IMR-90 (cell line): Measurements from ENCODE around the gene DNAAF3. TPM values are rescaled to one million over a fixed set of nuclear protein-coding genes. Genes with fewer than 3 reads are reported as not detected.

ENCODE experiments used
- ATAC-seq: fragments of 200-7000 bp; cut with Tn5 transposase; 2 replicates; pipeline ENCODE4 v1.9.1; 2020; ENCODE audit warnings: low read depth, mild to moderate bottlenecking, moderate library complexity
- BruUV-seq: library from RNA; stranded (reverse); fragments of 400-500 nt; replicated peaks from 2 replicates; lab custom pipeline; 2021; lab: Mats Ljungman, UMichigan
- CTCF ChIA-PET: fragments of 300-600 bp; formaldehyde crosslinking; extraction: SDS; loops from one replicate; lab custom pipeline; 2021; ENCODE audit warnings: antibody characterized with exemption; lab: Yijun Ruan, JAX
- POLR2A ChIA-PET: fragments of 300-600 bp; sonication (Branson Sonifier 250); formaldehyde crosslinking; loops from one replicate; lab custom pipeline; 2022; ENCODE audit warnings: antibody characterized with exemption; ENCODE audit not compliant: unreplicated experiment; lab: Charles Lee
- DNase-seq: peaks from one replicate; pipeline ENCODE4 v3.0.0; 2013
- H2AFZ ChIP-seq: replicated peaks from 2 replicates; pipeline ENCODE3; 2013; ENCODE audit warnings: low read length, mild to moderate bottlenecking; ENCODE audit not compliant: poor library complexity
- H2AK5ac ChIP-seq: 2 replicates; pipeline ENCODE4 v1.6.1; 2013; ENCODE audit warnings: low read depth, low read length, inconsistent platforms
- H2AK9ac ChIP-seq: replicated peaks from 2 replicates; pipeline ENCODE3; 2013; ENCODE audit warnings: mild to moderate bottlenecking, low read depth, low read length, moderate library complexity; ENCODE audit not compliant: poor library complexity
- H2BK120ac ChIP-seq: 2 replicates; pipeline ENCODE4 v1.6.1; 2013; ENCODE audit warnings: low read depth, low read length, inconsistent platforms
- H2BK15ac ChIP-seq: 3 replicates; pipeline ENCODE4 v1.6.1; 2013; ENCODE audit warnings: low read depth, low read length, inconsistent platforms
- H2BK20ac ChIP-seq: 2 replicates; pipeline ENCODE4 v1.6.1; 2013; ENCODE audit warnings: low read depth, mild to moderate bottlenecking, inconsistent platforms, low read length, moderate library complexity
- H2BK5ac ChIP-seq: 2 replicates; pipeline ENCODE4 v1.6.1; 2013; ENCODE audit warnings: mild to moderate bottlenecking, low read depth, low read length, inconsistent platforms; ENCODE audit not compliant: poor library complexity, severe bottlenecking
- H3K14ac ChIP-seq: replicated peaks from 2 replicates; pipeline ENCODE4 v1.6.1; 2013; ENCODE audit warnings: low read depth, low read length, inconsistent platforms
- H3K18ac ChIP-seq: 2 replicates; pipeline ENCODE4 v1.6.1; 2013; ENCODE audit warnings: low read depth, low read length, control low read depth
- H3K23ac ChIP-seq: 2 replicates; pipeline ENCODE4 v1.6.1; 2013; ENCODE audit warnings: low read depth, low read length, inconsistent platforms
- H3K27ac ChIP-seq: 2 replicates; pipeline ENCODE4 v1.5.1; 2013; ENCODE audit warnings: mild to moderate bottlenecking, control low read depth, low read length; ENCODE audit not compliant: insufficient read depth
- H3K27me3 ChIP-seq: 2 replicates; pipeline ENCODE4 v1.6.1; 2013; ENCODE audit warnings: low read length; ENCODE audit not compliant: control insufficient read depth, insufficient read depth
- H3K36me3 ChIP-seq: 2 replicates; pipeline ENCODE4 v1.6.1; 2013; ENCODE audit warnings: low read length, mixed read lengths; ENCODE audit not compliant: control insufficient read depth, insufficient read depth
- H3K4ac ChIP-seq: 2 replicates; pipeline ENCODE4 v1.6.1; 2013; ENCODE audit warnings: low read depth, low read length, inconsistent platforms
- H3K4me1 ChIP-seq: 2 replicates; pipeline ENCODE4 v1.6.1; 2013; ENCODE audit warnings: low read length, mixed read lengths; ENCODE audit not compliant: control insufficient read depth, insufficient read depth
- H3K4me2 ChIP-seq: 2 replicates; pipeline ENCODE4 v1.6.1; 2013; ENCODE audit warnings: low read depth, mild to moderate bottlenecking, control low read depth, low read length, moderate library complexity
- H3K4me3 ChIP-seq: 2 replicates; pipeline ENCODE4 v1.5.1; 2013; ENCODE audit warnings: low read depth, mild to moderate bottlenecking, control low read depth, low read length, moderate library complexity; ENCODE audit not compliant: insufficient read depth
- H3K56ac ChIP-seq: 2 replicates; pipeline ENCODE4 v1.6.1; 2013; ENCODE audit warnings: low read length, inconsistent platforms; ENCODE audit not compliant: insufficient read depth; ENCODE audit errors: extremely low read depth
- H3K79me1 ChIP-seq, 2 experiments: 2 replicates each; pipeline ENCODE4 v1.6.1; 2013; ENCODE audit warnings: low read length in 2 of 2, inconsistent platforms in 1 of 2, low read depth in 1 of 2
- H3K9ac ChIP-seq: 2 replicates; pipeline ENCODE4 v1.6.1; 2013; ENCODE audit warnings: low read depth, low read length, control low read depth
- H3K9me1 ChIP-seq: 2 replicates; pipeline ENCODE4 v1.6.1; 2013; ENCODE audit warnings: low read length, inconsistent platforms; ENCODE audit not compliant: insufficient read depth
- H3K9me3 ChIP-seq: 2 replicates; pipeline ENCODE4 v1.6.1; 2013; ENCODE audit warnings: low read length; ENCODE audit not compliant: control insufficient read depth, insufficient read depth
- H4K20me1 ChIP-seq: 2 replicates; pipeline ENCODE4 v1.6.1; 2013; ENCODE audit warnings: low read length, inconsistent platforms; ENCODE audit not compliant: insufficient read depth
- H4K5ac ChIP-seq: 2 replicates; pipeline ENCODE4 v1.6.1; 2013; ENCODE audit warnings: mild to moderate bottlenecking, low read depth, low read length, control low read depth
- H4K8ac ChIP-seq, 2 experiments: 2 replicates each; pipeline ENCODE4 v1.6.1; 2013; ENCODE audit warnings: low read depth in 2 of 2, low read length in 2 of 2, control low read depth in 1 of 2, inconsistent platforms in 1 of 2
- H4K91ac ChIP-seq: 2 replicates; pipeline ENCODE4 v1.6.1; 2013; ENCODE audit warnings: low read depth, low read length, inconsistent platforms; ENCODE audit not compliant: insufficient read depth
- FOS ChIP-seq: fragments of 150-350 bp; IDR thresholded peaks from 2 replicates; pipeline ENCODE4 v1.6.1; 2016; ENCODE audit warnings: low read depth, low read length
- POLR2A ChIP-seq: IDR thresholded peaks from 2 replicates; pipeline ENCODE4 v1.6.1; 2012; ENCODE audit warnings: mild to moderate bottlenecking, low read depth, low read length
- RAD21 ChIP-seq: IDR thresholded peaks from 2 replicates; pipeline ENCODE4 v1.6.1; 2012; ENCODE audit warnings: low read length, improper control_type of control experiment
- WGBS, 2 experiments: methylation state at CpG; one replicate each; pipeline versions ENCODE4 v1.1.5 to v1.1.7; 2013; ENCODE audit warnings: missing lambda C conversion rate in 2 of 2; ENCODE audit not compliant: insufficient read length in 1 of 2; ENCODE audit errors: extremely low coverage in 2 of 2; 5-methylcytosine and 5-hydroxymethylcytosine counted together
- dilution Hi-C: fragments of 300-500 bp; cut with HindIII; formaldehyde crosslinking; loops from one replicate; pipeline ENCODE4 v1.14.3; 2018; ENCODE audit warnings: low sequenced_read_pairs; ENCODE audit not compliant: unreplicated experiment
- in situ Hi-C: fragments of 300-500 bp; cut with MboI; formaldehyde crosslinking; loops from 3 replicates; pipeline ENCODE4 v1.14.3; 2019; ENCODE audit warnings: low sequenced_read_pairs, inconsistent platforms, mixed read lengths
- intact Hi-C: fragments of 100-400 bp; cut with micrococcal nuclease; formaldehyde crosslinking; loops from 2 replicates; pipeline ENCODE4 v1.10.0; 2022
- polyA plus RNA-seq, 3 experiments: library from polyadenylated mRNA; depleted of rRNA; stranded (reverse); fragments of >200 nt; gene quantifications; 2 replicates each; pipeline ENCODE4 v1.2.3, GENCODE V29; 2012; ENCODE audit warnings: low replicate concordance in 1 of 3
- total RNA-seq: library from RNA; depleted of rRNA; stranded (reverse); fragments of >200 nt; gene quantifications from 2 replicates; pipeline ENCODE4 v1.2.3, GENCODE V29; 2012
- TF ChIP-seq, protein P1 (sequence below): conservative IDR thresholded peaks from 2 replicates; pipeline ENCODE4 v1.5.1; 2012; ENCODE audit warnings: mild to moderate bottlenecking, low read depth, low read length, improper control_type of control experiment
- TF ChIP-seq, protein P2 (sequence below): fragments of 150-350 bp; IDR thresholded peaks from 2 replicates; pipeline ENCODE4 v1.6.1; 2017; ENCODE audit warnings: mild to moderate bottlenecking, antibody characterized with exemption, low read length, low read depth
- TF ChIP-seq, protein P3 (sequence below): fragments of 150-350 bp; IDR thresholded peaks from 2 replicates; pipeline ENCODE4 v1.6.1; 2016; ENCODE audit warnings: low read depth, mild to moderate bottlenecking, low read length, moderate library complexity, borderline replicate concordance

The DNAAF3 gene
- total and polyA plus RNA-seq, 2 of the 4 experiments (the other 2 are of a cell fraction): 0.34 TPM; not detected in 1

DNA sequence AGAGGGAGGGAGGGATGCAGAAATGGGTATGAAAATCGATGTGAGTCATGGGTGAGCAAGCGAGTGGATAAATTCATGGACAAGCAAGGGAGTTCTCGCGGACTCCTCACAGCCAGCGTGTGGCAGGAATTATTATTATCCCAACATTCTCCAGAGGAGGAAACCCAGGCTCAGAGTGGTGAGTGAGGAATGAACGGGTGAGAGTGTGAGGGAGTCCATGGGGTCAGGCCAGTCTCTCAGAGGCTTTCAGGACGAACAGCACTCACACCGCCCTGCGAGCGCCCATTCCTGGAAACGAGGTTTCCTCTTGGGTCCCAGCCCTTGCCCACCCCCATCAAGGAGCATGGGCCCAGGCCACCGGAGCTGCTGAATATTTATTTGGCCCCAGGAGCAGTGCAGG is 6.3 kb upstream of the DNAAF3 start:
- peaks cover 3% of the 10 kb centered on the region for H4K20me1 ChIP-seq
- no peaks in the 10 kb centered on the region for H3K9me3 ChIP-seq
- no peak overlapping the region; the same call in 1 of the 2 replicates for H3K23ac ChIP-seq
- in situ Hi-C loops: no loop called here
- H3K36me3 ChIP-seq: no peaks in the 10 kb centered on the region
- peak overlapping the region; percentile 4; the same call in 1 of the 2 replicates for H3K9ac ChIP-seq
- no peaks in the 10 kb centered on the region for H3K9me1 ChIP-seq
- CTCF ChIA-PET: no interaction called here
- dilution Hi-C loops: no loop called here
- intact Hi-C loops: no loop called here
- peak overlapping the region; percentile 78 for H2AK9ac ChIP-seq
- no peak overlapping the region for H3K4me3 ChIP-seq
- H2AK5ac ChIP-seq: peak overlapping the region; percentile 23; the same call in 1 of the 2 replicates
- no peak overlapping the region for H2BK15ac ChIP-seq
- ATAC-seq: peak; percentile 70
- H3K79me1 ChIP-seq: no peaks in the 10 kb centered on the region
- peaks cover 17% of the 10 kb centered on the region for H3K27me3 ChIP-seq
- no peak overlapping the region for H2BK20ac ChIP-seq
- peak overlapping the region; percentile 68 for H3K4me2 ChIP-seq
- H3K56ac ChIP-seq: no peak overlapping the region
- no peak overlapping the region; the same call in 1 of the 2 replicates for H3K14ac ChIP-seq
- no CpG with 5 or more reads among the region's 12 CpGs for WGBS, 2 experiments
- no peak overlapping the region for H4K5ac ChIP-seq
- no peak overlapping the region for H2BK5ac ChIP-seq
- H3K4me1 ChIP-seq: peaks cover 4% of the 10 kb centered on the region; the same call in 1 of the 2 replicates
- peak overlapping the region in 1 of 2 experiments; percentile 49; a peak in 1 of 4 replicates for H4K8ac ChIP-seq
- BruUV-seq: no TSS peak
- no peak overlapping the region for H3K27ac ChIP-seq
- H2BK120ac ChIP-seq: no peak overlapping the region
- POLR2A ChIA-PET: no interaction called here
- H2AFZ ChIP-seq: peak overlapping the region; percentile 91
- peak overlapping the region; percentile 8 for H3K4ac ChIP-seq
- TF ChIP-seq, protein P1, sequence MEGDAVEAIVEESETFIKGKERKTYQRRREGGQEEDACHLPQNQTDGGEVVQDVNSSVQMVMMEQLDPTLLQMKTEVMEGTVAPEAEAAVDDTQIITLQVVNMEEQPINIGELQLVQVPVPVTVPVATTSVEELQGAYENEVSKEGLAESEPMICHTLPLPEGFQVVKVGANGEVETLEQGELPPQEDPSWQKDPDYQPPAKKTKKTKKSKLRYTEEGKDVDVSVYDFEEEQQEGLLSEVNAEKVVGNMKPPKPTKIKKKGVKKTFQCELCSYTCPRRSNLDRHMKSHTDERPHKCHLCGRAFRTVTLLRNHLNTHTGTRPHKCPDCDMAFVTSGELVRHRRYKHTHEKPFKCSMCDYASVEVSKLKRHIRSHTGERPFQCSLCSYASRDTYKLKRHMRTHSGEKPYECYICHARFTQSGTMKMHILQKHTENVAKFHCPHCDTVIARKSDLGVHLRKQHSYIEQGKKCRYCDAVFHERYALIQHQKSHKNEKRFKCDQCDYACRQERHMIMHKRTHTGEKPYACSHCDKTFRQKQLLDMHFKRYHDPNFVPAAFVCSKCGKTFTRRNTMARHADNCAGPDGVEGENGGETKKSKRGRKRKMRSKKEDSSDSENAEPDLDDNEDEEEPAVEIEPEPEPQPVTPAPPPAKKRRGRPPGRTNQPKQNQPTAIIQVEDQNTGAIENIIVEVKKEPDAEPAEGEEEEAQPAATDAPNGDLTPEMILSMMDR: peak; percentile 21; the same call in 1 of the 2 replicates
- 0 out of 2 replicates have a peak, but pooled peaks have one; percentile 24 for TF ChIP-seq FOS
- no peak for TF ChIP-seq POLR2A
- TF ChIP-seq RAD21: peak; percentile 24; the same call in 1 of the 2 replicates
- TF ChIP-seq, protein P2, sequence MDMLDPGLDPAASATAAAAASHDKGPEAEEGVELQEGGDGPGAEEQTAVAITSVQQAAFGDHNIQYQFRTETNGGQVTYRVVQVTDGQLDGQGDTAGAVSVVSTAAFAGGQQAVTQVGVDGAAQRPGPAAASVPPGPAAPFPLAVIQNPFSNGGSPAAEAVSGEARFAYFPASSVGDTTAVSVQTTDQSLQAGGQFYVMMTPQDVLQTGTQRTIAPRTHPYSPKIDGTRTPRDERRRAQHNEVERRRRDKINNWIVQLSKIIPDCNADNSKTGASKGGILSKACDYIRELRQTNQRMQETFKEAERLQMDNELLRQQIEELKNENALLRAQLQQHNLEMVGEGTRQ: no peak
- TF ChIP-seq, protein P3, sequence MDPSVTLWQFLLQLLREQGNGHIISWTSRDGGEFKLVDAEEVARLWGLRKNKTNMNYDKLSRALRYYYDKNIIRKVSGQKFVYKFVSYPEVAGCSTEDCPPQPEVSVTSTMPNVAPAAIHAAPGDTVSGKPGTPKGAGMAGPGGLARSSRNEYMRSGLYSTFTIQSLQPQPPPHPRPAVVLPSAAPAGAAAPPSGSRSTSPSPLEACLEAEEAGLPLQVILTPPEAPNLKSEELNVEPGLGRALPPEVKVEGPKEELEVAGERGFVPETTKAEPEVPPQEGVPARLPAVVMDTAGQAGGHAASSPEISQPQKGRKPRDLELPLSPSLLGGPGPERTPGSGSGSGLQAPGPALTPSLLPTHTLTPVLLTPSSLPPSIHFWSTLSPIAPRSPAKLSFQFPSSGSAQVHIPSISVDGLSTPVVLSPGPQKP: no peak
- no peak overlapping the region for H4K91ac ChIP-seq
- peak; percentile 75 for DNase-seq
- no peak overlapping the region for H3K18ac ChIP-seq
